Measurements from ENCODE around the gene PSMD1.

GRCh38 chr2:231012463-231012862, 44.2 kb upstream of the PSMD1 start:
- TF ChIP-seq CTCF (IDR thresholded peaks at IDR 0.05) (no peak), POLR2A (IDR thresholded peaks at IDR 0.05) (no peak), POLR2AphosphoS5 (IDR thresholded peaks at IDR 0.05) (no peak), EP300 (IDR thresholded peaks at IDR 0.05) (no peak)

All from suprapubic skin (tissue), 4 donors.